H9 (cell line): ENCODE data around the gene RPL37A. TPM values are rescaled to one million over a fixed set of nuclear protein-coding genes. Genes with fewer than 3 reads are reported as not detected.

ENCODE experiments used
- DNase-seq: peaks from one replicate; pipeline ENCODE4 v3.0.0-alpha.2; 2017
- H2AFZ ChIP-seq: one replicate; pipeline ENCODE4 v1.6.1; 2013; ENCODE audit warnings: mild to moderate bottlenecking, low read length, control low read depth, moderate library complexity
- H2AK5ac ChIP-seq: 2 replicates; pipeline ENCODE4 v1.6.1; 2013; ENCODE audit warnings: low read length, control low read depth, mixed read lengths; ENCODE audit not compliant: insufficient read length
- H2BK120ac ChIP-seq: one replicate; pipeline ENCODE4 v1.6.1; 2013; ENCODE audit warnings: low read depth, mild to moderate bottlenecking, low read length, control low read depth, inconsistent platforms; ENCODE audit not compliant: poor library complexity, severe bottlenecking
- H2BK12ac ChIP-seq: 2 replicates; pipeline ENCODE4 v1.6.1; 2013; ENCODE audit warnings: low read length, control low read depth, mixed read lengths, low read depth; ENCODE audit not compliant: insufficient read length
- H2BK15ac ChIP-seq: 2 replicates; pipeline ENCODE4 v1.6.1; 2013; ENCODE audit warnings: low read depth, low read length, control low read depth
- H2BK20ac ChIP-seq: one replicate; pipeline ENCODE4 v1.6.1; 2013; ENCODE audit warnings: low read depth, mild to moderate bottlenecking, low read length, control low read depth, inconsistent platforms; ENCODE audit not compliant: poor library complexity, severe bottlenecking
- H2BK5ac ChIP-seq: 2 replicates; pipeline ENCODE4 v1.6.1; 2013; ENCODE audit warnings: low read length, control low read depth, mixed read lengths; ENCODE audit not compliant: insufficient read length
- H3K14ac ChIP-seq: 2 replicates; pipeline ENCODE4 v1.6.1; 2013; ENCODE audit warnings: low read length, control low read depth; ENCODE audit not compliant: insufficient read depth
- H3K18ac ChIP-seq: 2 replicates; pipeline ENCODE4 v1.6.1; 2013; ENCODE audit warnings: low read depth, mild to moderate bottlenecking, mixed read lengths, low read length, control low read depth; ENCODE audit not compliant: insufficient read length
- H3K23ac ChIP-seq: 2 replicates; pipeline ENCODE4 v1.6.1; 2013; ENCODE audit warnings: low read length, control low read depth, mixed read lengths, low read depth; ENCODE audit not compliant: insufficient read length
- H3K23me2 ChIP-seq: 2 replicates; pipeline ENCODE4 v1.6.1; 2013; ENCODE audit warnings: low read depth, mild to moderate bottlenecking, mixed read lengths, low read length, control low read depth; ENCODE audit not compliant: insufficient read length, poor library complexity, severe bottlenecking
- H3K27ac ChIP-seq: 2 replicates; pipeline ENCODE4 v1.5.1; 2013; ENCODE audit warnings: low read length, control low read depth, mixed read lengths, low read depth; ENCODE audit not compliant: insufficient read length
- H3K27me3 ChIP-seq: 2 replicates; pipeline ENCODE4 v1.6.1; 2013; ENCODE audit warnings: low read length, control low read depth, inconsistent platforms; ENCODE audit not compliant: insufficient read depth
- H3K4ac ChIP-seq: 2 replicates; pipeline ENCODE4 v1.6.1; 2013; ENCODE audit warnings: low read depth, mild to moderate bottlenecking, control low read depth, inconsistent platforms, low read length, moderate library complexity
- H3K4me1 ChIP-seq: 2 replicates; pipeline ENCODE4 v1.6.1; 2013; ENCODE audit warnings: low read length, control low read depth, inconsistent platforms; ENCODE audit not compliant: insufficient read depth
- H3K4me2 ChIP-seq: 2 replicates; pipeline ENCODE4 v1.6.1; 2013; ENCODE audit warnings: low read length, control low read depth, mixed read lengths; ENCODE audit not compliant: insufficient read length, insufficient read depth
- H3K56ac ChIP-seq: 2 replicates; pipeline ENCODE4 v1.6.1; 2013; ENCODE audit warnings: low read depth, mild to moderate bottlenecking, mixed read lengths, low read length, control low read depth; ENCODE audit not compliant: insufficient read length
- H3K79me1 ChIP-seq: 2 replicates; pipeline ENCODE4 v1.6.1; 2013; ENCODE audit warnings: low read depth, mild to moderate bottlenecking, moderate library complexity, low read length, control low read depth, inconsistent platforms; ENCODE audit not compliant: insufficient read depth, poor library complexity, severe bottlenecking
- H3K79me2 ChIP-seq: 2 replicates; pipeline ENCODE4 v1.6.1; 2013; ENCODE audit warnings: low read length, control low read depth, inconsistent platforms; ENCODE audit not compliant: insufficient read depth
- H3K9ac ChIP-seq: 2 replicates; pipeline ENCODE4 v1.6.1; 2013; ENCODE audit warnings: low read length, control low read depth, mixed read lengths; ENCODE audit not compliant: insufficient read length; ENCODE audit errors: extremely low read depth
- H3K9me3 ChIP-seq: one replicate; pipeline ENCODE4 v1.6.1; 2013; ENCODE audit warnings: low read depth, low read length, inconsistent platforms; ENCODE audit not compliant: control insufficient read depth
- H3T11ph ChIP-seq: one replicate; pipeline ENCODE4 v1.6.1; 2013; ENCODE audit warnings: mild to moderate bottlenecking, low read length, control low read depth, inconsistent platforms
- H4K20me1 ChIP-seq: one replicate; pipeline ENCODE4 v1.6.1; 2013; ENCODE audit not compliant: control insufficient read depth, insufficient read length, insufficient read depth
- H4K5ac ChIP-seq: 2 replicates; pipeline ENCODE4 v1.6.1; 2013; ENCODE audit warnings: low read depth, mild to moderate bottlenecking, mixed read lengths, low read length, control low read depth; ENCODE audit not compliant: insufficient read length
- H4K8ac ChIP-seq: replicated peaks from 2 replicates; pipeline ENCODE4 v1.6.1; 2013; ENCODE audit warnings: low read length, control low read depth, mixed read lengths, low read depth; ENCODE audit not compliant: insufficient read length
- H4K91ac ChIP-seq: 2 replicates; pipeline ENCODE4 v1.6.1; 2013; ENCODE audit warnings: low read depth, mild to moderate bottlenecking, moderate library complexity, mixed read lengths, low read length, control low read depth; ENCODE audit not compliant: insufficient read length
- H3K27ac Mint-ChIP-seq, 3 experiments: 2 replicates in 2 of 3; 3 replicates in 1 of 3; pipeline ENCODE4 v1.8.0; 2020 to 2021; ENCODE audit warnings: mixed read lengths in 3 of 3, mild to moderate bottlenecking in 1 of 3, moderate library complexity in 1 of 3
- H3K27me3 Mint-ChIP-seq: 2 replicates; pipeline ENCODE4 v1.8.0; 2021; ENCODE audit warnings: low read depth, mild to moderate bottlenecking, moderate library complexity, mixed read lengths
- H3K36me3 Mint-ChIP-seq, 3 experiments: 2 replicates in 2 of 3; 3 replicates in 1 of 3; pipeline ENCODE4 v1.8.0; 2020 to 2021; ENCODE audit warnings: low read depth in 3 of 3, mixed read lengths in 3 of 3; ENCODE audit not compliant: insufficient read depth in 1 of 3
- H3K4me1 Mint-ChIP-seq, 2 experiments: 2 replicates each; pipeline ENCODE4 v1.8.0; 2020; ENCODE audit warnings: mixed read lengths in 2 of 2
- H3K4me3 Mint-ChIP-seq, 2 experiments: 2 replicates in 1 of 2; 3 replicates in 1 of 2; pipeline ENCODE4 v1.8.0; 2020 to 2021; ENCODE audit warnings: mild to moderate bottlenecking in 2 of 2, mixed read lengths in 2 of 2, moderate library complexity in 1 of 2
- H3K9me3 Mint-ChIP-seq, 2 experiments: 2 replicates in 1 of 2; 3 replicates in 1 of 2; pipeline ENCODE4 v1.8.0; 2020; ENCODE audit warnings: mild to moderate bottlenecking in 2 of 2, mixed read lengths in 2 of 2, moderate library complexity in 1 of 2
- CTCF ChIP-seq: fragments of 200-600 bp; sonication (generic); conservative IDR thresholded peaks from 3 replicates; pipeline ENCODE4 v1.8.0; 2021; ENCODE audit warnings: antibody characterized with exemption, mild to moderate bottlenecking
- WGBS: extraction: QIAGEN DNeasy Blood & Tissue Kit; methylation state at CpG from one replicate; pipeline ENCODE4 v1.1.7; 2013; ENCODE audit warnings: missing lambda C conversion rate, low lambda C conversion rate, mixed read lengths; ENCODE audit not compliant: insufficient read length; ENCODE audit errors: extremely low coverage; 5-methylcytosine and 5-hydroxymethylcytosine counted together
- total RNA-seq: library from RNA; stranded (reverse); gene quantifications from 2 replicates; pipeline ENCODE4 v1.2.1, GENCODE V29; 2021

RPL37A gene
- total RNA-seq, 1 experiment from 2014 or later: 3,769 TPM

DNA sequence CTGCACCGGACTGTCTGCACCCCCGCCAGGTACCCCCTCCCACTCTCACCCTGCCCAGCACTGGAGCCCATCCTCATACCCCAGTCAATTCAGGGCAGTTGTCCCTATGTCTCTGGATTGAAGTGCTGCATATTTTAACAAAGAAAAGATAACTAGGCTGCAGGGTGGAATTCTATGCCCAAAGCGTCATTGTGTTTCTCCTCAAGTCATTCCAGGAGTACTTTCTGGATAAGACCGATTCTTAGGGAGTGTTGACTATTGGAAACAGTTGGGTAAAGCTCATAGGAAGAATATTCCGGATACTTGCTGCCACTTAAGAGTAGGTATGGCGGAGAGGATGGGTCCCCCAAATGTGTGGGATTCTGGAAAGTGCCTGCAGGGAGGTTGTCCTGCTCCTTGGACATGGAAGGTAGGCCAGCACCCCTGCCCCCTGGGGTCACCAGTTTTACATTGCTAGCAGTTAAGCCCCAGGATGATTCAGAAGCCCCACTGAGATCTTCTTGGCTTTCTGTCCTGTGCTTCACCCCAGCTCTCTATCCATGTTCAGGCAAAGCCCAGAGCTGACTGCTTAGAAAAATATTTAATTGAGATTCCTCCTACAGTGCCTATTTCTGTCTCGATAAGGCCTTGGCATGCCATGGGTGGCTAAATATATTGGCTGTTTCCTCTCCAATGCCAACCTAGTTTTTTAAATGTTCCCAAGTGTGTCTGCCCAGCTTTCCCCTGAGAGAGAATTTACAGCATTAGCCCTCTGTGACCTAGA, 48.2 kb downstream of the RPL37A start:
- no peaks in the 10 kb centered on the region for H3K27me3 ChIP-seq
- no peaks in the 10 kb centered on the region for H3K9me3 ChIP-seq
- no peak overlapping the region for H2BK12ac ChIP-seq
- Mint-ChIP-seq H3K4me3 (no peak overlapping the region), H3K4me1 (peaks cover 27% of the 10 kb centered on the region in 2 experiments), H3K27ac (no peak overlapping the region), H3K27me3 (peaks cover 1% of the 10 kb centered on the region; the same call in 1 of the 2 replicates), H3K9me3 (no peaks in the 10 kb centered on the region), H3K36me3 (peaks cover 0 to 5% (median 5%) of the 10 kb centered on the region in 3 experiments; a peak in 5 of 7 replicates)
- no peak overlapping the region for H3K9ac ChIP-seq
- no peak overlapping the region for H3K27ac ChIP-seq
- H3K18ac ChIP-seq: no peak overlapping the region
- H4K20me1 ChIP-seq: no peaks in the 10 kb centered on the region
- H4K91ac ChIP-seq: no peak overlapping the region
- H2BK15ac ChIP-seq: no peak overlapping the region
- TF ChIP-seq CTCF: no peak
- no peak overlapping the region for H2BK20ac ChIP-seq
- no CpG with 5 or more reads among the region's 7 CpGs for WGBS
- H2AFZ ChIP-seq: no peak overlapping the region
- H3K4me2 ChIP-seq: no peak overlapping the region
- H2AK5ac ChIP-seq: no peak overlapping the region
- H3T11ph ChIP-seq: no peak overlapping the region
- no peaks in the 10 kb centered on the region for H3K23me2 ChIP-seq
- H3K23ac ChIP-seq: no peak overlapping the region
- no peak overlapping the region for H3K56ac ChIP-seq
- no peak overlapping the region for H4K8ac ChIP-seq
- peaks cover 4% of the 10 kb centered on the region; the same call in 1 of the 2 replicates for H3K4me1 ChIP-seq
- no peak overlapping the region for H3K4ac ChIP-seq
- H4K5ac ChIP-seq: no peak overlapping the region
- no peak overlapping the region for H2BK5ac ChIP-seq
- H3K14ac ChIP-seq: no peak overlapping the region
- no peaks in the 10 kb centered on the region for H3K79me2 ChIP-seq
- no peak overlapping the region for H2BK120ac ChIP-seq
- no peaks in the 10 kb centered on the region for H3K79me1 ChIP-seq
- no peak for DNase-seq
